Esophagus muscularis mucosa (tissue), 4 donors: ENCODE measurements around the gene C5orf52.

Experiments
- EP300 ChIP-seq: sonication (generic); formaldehyde crosslinking; IDR thresholded peaks from one replicate; pipeline ENCODE4 v1.6.1; 2017; ENCODE audit warnings: antibody characterized with exemption
- POLR2A ChIP-seq: fragments of 450-650 bp; IDR thresholded peaks from one replicate; pipeline ENCODE4 v1.6.1; 2017; ENCODE audit warnings: antibody characterized with exemption, moderate library complexity, mild to moderate bottlenecking, low read depth
- POLR2AphosphoS5 ChIP-seq, 2 donors: sonication (generic); formaldehyde crosslinking; IDR thresholded peaks; one replicate each; pipeline ENCODE4 v1.6.1; 2017; ENCODE audit warnings: antibody characterized with exemption in 2 of 2
- TF ChIP-seq, protein P1 (sequence below), 3 experiments: fragments of 200-600 bp in 2 of 3; fragments of 450-650 bp in 1 of 3; sonication (generic) in 2 of 3; IDR thresholded peaks; one replicate each; pipeline ENCODE4 v1.5.1; 2017 to 2019; ENCODE audit warnings: antibody characterized with exemption in 3 of 3, mild to moderate bottlenecking in 2 of 3, moderate library complexity in 1 of 3

GRCh38 chr5:157650991-157651611, 20.2 kb upstream of the C5orf52 start:
- TF ChIP-seq, protein P1, sequence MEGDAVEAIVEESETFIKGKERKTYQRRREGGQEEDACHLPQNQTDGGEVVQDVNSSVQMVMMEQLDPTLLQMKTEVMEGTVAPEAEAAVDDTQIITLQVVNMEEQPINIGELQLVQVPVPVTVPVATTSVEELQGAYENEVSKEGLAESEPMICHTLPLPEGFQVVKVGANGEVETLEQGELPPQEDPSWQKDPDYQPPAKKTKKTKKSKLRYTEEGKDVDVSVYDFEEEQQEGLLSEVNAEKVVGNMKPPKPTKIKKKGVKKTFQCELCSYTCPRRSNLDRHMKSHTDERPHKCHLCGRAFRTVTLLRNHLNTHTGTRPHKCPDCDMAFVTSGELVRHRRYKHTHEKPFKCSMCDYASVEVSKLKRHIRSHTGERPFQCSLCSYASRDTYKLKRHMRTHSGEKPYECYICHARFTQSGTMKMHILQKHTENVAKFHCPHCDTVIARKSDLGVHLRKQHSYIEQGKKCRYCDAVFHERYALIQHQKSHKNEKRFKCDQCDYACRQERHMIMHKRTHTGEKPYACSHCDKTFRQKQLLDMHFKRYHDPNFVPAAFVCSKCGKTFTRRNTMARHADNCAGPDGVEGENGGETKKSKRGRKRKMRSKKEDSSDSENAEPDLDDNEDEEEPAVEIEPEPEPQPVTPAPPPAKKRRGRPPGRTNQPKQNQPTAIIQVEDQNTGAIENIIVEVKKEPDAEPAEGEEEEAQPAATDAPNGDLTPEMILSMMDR (IDR thresholded peaks at IDR 0.05) = no peak
- TF ChIP-seq POLR2A (no peak), POLR2AphosphoS5 (IDR thresholded peaks at IDR 0.05) (no peak), EP300 (no peak)
